IPS-18a (cell line): ENCODE measurements around the gene NLE1.
"Not testable (repeated sequence)": the region's sequence is repeated elsewhere in the genome, so short reads cannot be mapped to it uniquely, and the experiment has no call there.

Experiments used
- H3K27ac ChIP-seq: one replicate; pipeline ENCODE4 v1.5.1; 2013; ENCODE audit warnings: low read length
- H3K27me3 ChIP-seq: one replicate; pipeline ENCODE4 v1.6.1; 2013; ENCODE audit warnings: mild to moderate bottlenecking, low read length; ENCODE audit not compliant: control insufficient read depth, insufficient read depth
- H3K36me3 ChIP-seq: one replicate; pipeline ENCODE4 v1.6.1; 2013; ENCODE audit warnings: low read depth, low read length; ENCODE audit not compliant: control insufficient read depth
- H3K4me1 ChIP-seq: one replicate; pipeline ENCODE4 v1.6.1; 2013; ENCODE audit warnings: low read depth, low read length; ENCODE audit not compliant: control insufficient read depth
- H3K4me3 ChIP-seq: one replicate; pipeline ENCODE4 v1.5.1; 2013; ENCODE audit warnings: low read length
- H3K9ac ChIP-seq: one replicate; pipeline ENCODE4 v1.6.1; 2013; ENCODE audit warnings: mild to moderate bottlenecking, low read length, moderate library complexity
- H3K9me3 ChIP-seq: one replicate; pipeline ENCODE4 v1.6.1; 2013; ENCODE audit warnings: low read depth, low read length; ENCODE audit not compliant: control insufficient read depth

The NLE1 gene

DNA sequence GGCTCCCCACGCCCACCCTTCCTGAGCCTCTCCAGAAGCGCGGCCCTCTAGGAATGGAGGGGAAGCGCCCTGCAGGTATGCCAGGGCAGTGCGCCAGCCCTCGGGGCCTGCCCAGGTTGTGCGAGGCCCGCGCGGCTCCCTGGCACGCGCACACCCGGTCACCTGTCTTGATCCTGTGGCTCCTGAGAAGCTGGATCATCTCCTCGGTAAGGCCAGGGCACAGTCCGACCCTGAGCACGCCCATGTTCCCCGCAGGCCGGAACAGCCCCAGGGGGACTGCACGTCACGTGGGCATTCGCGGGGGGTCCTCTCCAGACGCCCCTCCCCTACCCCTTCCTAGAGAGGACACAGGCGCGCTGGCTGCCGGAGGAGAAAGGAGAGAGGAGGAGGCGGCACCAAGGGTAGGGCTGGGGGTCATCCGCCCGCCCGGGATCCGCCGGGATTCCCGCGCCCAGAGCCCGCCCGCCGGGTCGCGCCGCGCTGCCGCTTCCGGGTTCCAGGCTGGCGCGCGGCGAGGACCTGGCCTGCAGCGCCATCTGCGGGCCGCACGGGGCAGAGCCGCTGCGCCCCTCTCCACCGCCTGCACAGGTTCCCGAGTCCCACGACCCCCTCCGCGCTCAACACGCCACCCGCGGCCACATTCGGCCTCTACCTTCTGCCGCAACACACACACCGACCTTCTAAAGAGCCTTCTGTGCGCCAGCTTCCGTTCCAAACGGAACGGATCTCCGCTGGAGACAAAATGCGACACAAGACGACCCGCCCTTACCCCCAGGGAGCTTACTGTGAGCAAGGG is 22.5 kb downstream of the NLE1 start, which contains the start of gene RAD51D:
Gene RAD51D, minus strand, starts transcription at position 491 of the 796 bp plus-strand sequence. Its CDS starts 247 bp downstream, at position 244.
- no peaks in the 10 kb centered on the region for H3K4me1 ChIP-seq
- H3K27ac ChIP-seq: no peak within 1 kb of the TSS
- H3K4me3 ChIP-seq: peak within 1 kb of the TSS; percentile 89
- no peaks in the 10 kb centered on the region for H3K9me3 ChIP-seq
- H3K9ac ChIP-seq: peak within 1 kb of the TSS; percentile 71
- no peaks in the 10 kb centered on the region for H3K36me3 ChIP-seq
- H3K27me3 ChIP-seq: peaks cover 14% of the 10 kb centered on the region

DNA sequence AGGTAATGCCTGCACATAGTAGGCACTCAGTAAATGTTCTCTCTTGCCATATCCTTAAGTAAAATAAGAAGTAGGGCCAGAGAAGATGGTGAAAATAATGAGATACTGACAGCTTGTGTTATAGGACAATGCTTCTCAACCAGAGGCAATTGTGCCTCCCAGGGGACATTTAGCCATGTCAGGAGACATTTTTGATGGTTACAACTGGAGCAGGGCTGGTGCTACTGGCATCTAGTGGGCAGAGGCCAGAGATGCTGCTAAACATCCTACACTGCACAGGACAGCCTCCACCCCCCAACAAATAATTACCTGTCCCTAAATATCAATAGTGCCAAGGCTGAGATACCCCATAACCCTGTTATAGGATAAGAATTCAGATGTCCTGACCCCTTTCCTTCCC is 24.1 kb downstream of the NLE1 start:
- H3K4me1 ChIP-seq: no peaks in the 10 kb centered on the region
- H3K4me3 ChIP-seq: no peak overlapping the region
- H3K9ac ChIP-seq: no peak overlapping the region
- no peaks in the 10 kb centered on the region for H3K9me3 ChIP-seq
- peaks cover 14% of the 10 kb centered on the region for H3K27me3 ChIP-seq
- no peaks in the 10 kb centered on the region for H3K36me3 ChIP-seq
- H3K27ac ChIP-seq: no peak overlapping the region

DNA sequence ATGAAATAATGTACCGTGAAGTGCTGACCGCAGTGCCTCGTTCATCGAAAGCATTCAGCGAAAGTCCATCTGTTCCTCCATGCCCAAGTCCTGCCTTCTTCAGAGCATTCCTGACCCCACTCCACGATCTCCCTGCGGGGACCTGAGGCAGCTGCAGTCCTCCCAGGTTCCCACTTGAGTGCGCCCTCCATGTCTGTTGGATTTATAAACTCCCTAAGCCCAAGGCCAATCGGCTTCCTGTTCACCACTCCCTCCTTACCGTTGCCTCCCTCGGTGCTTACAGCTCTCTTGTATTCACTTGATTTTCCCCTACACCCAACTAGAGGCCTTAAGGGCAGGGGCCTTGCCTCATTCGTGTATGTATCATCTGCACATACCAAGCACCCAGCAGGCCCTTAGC is 25.3 kb downstream of the NLE1 start:
- Histone ChIP-seq H3K27me3 (peaks cover 14% of the 10 kb centered on the region), H3K9me3 (no peaks in the 10 kb centered on the region), H3K4me3 (no peak overlapping the region), H3K9ac (no peak overlapping the region), H3K4me1 (no peaks in the 10 kb centered on the region), H3K27ac (no peak overlapping the region), H3K36me3 (no peaks in the 10 kb centered on the region)

DNA sequence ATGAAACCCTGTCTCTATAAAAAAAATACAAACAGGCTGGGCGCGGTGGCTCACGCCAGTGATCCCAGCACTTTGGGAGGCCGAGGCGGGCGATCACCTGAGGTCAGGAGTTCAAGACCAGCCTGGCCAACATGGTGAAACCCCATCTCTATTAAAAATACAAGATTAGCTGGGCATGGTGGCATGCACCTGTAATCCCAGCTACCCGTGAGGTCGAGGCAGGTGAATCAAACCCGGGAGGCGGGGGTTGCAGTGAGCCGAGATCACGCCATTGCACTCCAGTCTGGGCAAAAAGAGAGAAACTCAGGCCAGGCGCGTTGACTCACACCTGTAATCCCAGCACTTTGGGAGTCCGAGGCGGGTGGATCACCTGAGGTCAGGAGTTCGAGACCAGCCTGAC is 31.3 kb downstream of the NLE1 start:
- H3K4me3 ChIP-seq, H3K9me3 ChIP-seq, H3K27me3 ChIP-seq, H3K4me1 ChIP-seq, H3K27ac ChIP-seq, H3K36me3 ChIP-seq, H3K9ac ChIP-seq: not testable (repeated sequence)

DNA sequence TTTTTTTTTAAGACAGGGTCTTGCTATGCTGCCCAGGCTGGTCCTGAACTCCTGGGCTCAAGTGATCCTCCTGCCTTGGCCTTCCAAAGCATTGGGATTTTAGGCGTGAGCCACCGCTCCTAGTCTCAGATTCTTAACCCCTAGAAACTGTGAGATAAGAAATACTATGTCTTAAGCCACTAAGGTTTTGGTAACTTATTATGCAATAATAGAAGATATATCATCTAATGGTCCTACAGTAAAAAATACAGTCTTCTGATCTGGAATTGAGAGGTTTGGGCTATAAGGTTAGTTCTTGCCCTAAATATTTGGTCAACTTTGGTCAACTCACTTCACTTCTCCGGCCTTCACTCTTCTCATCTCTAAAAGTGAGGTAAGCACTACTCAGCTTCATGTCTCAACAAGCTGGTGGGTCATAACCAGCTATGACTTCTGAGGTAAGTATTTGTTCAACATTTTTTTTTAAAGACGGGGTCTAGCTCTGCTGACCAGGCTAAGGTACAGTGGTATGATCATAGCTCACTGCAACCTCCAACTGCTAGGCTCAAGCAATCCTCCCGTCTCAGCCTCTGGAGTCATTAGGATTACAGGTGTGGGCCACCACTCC is 37.2 kb downstream of the NLE1 start:
- H3K27ac ChIP-seq: no peak overlapping the region
- peaks cover 13% of the 10 kb centered on the region for H3K36me3 ChIP-seq
- H3K27me3 ChIP-seq: no peaks in the 10 kb centered on the region
- H3K9me3 ChIP-seq: no peaks in the 10 kb centered on the region
- no peak overlapping the region for H3K9ac ChIP-seq
- H3K4me1 ChIP-seq: no peaks in the 10 kb centered on the region
- no peak overlapping the region for H3K4me3 ChIP-seq

DNA sequence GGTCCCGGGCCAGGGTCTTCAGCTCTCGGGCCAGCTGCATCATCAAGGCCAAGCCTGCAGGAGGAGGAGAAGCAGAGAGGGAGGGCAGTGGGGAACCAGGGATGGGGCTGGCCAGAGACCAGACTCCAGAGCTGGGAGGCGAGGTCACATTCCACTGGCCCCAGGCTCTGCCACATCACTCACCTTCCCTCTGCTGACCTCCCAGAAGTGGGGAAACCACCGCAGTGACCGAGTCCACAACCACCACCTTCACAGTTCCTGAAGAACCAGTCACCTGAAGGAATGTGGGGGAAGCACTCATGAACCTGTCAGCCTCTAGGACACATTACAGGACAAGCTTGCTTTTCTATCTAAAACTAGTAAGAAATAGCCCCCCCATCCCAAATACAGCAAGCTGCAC is 38.8 kb downstream of the NLE1 start:
- Histone ChIP-seq H3K27me3 (no peaks in the 10 kb centered on the region), H3K9ac (no peak overlapping the region), H3K36me3 (peaks cover 20% of the 10 kb centered on the region), H3K4me1 (no peaks in the 10 kb centered on the region), H3K4me3 (no peak overlapping the region), H3K27ac (no peak overlapping the region), H3K9me3 (no peaks in the 10 kb centered on the region)

DNA sequence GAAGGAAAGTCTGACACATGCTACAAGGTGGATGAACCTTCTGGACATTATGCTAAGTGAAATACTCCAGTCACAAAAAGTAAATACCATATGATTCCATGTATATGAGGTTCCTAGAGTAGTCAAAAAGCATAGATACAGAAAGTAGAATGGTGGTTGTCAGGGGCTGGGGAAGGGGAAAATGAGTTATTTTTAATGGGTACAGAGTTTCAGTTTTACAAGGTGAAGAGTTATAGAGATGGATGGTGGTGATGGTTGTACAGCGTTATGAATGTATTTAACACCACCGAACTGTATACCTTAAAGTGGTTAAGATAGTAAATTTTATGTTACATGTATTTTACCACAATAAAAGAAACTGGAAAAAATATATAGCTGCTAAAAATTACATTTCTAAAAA is 40.4 kb downstream of the NLE1 start:
- H3K36me3 ChIP-seq: peaks cover 20% of the 10 kb centered on the region

DNA sequence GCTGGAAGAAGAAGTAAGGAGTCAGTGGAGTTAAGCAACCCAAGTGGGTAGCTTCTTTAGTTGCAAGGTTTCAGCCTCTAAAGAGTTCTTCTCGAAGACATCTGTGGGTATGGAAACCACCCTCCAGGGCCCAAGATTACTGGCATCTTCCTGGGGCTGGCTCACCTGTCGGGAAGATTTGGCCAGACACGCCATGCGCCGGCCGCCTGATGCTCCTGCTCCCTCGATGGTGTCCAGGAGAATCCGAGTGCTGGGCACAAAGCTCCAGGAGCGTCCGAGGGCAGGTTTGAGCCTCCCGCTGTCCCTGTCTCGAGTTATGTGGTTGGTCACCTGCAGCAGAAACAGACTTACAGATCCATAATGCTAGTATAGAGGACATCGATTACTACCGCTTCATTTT is 41.1 kb downstream of the NLE1 start:
- Histone ChIP-seq H3K9ac (no peak overlapping the region), H3K27me3 (no peaks in the 10 kb centered on the region), H3K36me3 (peaks cover 16% of the 10 kb centered on the region), H3K27ac (no peak overlapping the region), H3K4me1 (no peaks in the 10 kb centered on the region), H3K9me3 (no peaks in the 10 kb centered on the region), H3K4me3 (no peak overlapping the region)

More for the DNA sequence above, 40.4 kb downstream of the NLE1 start:
- no peaks in the 10 kb centered on the region for H3K9me3 ChIP-seq
- no peak overlapping the region for H3K9ac ChIP-seq
- H3K27me3 ChIP-seq: no peaks in the 10 kb centered on the region
- no peak overlapping the region for H3K4me3 ChIP-seq
- no peak overlapping the region for H3K27ac ChIP-seq
- H3K4me1 ChIP-seq: no peaks in the 10 kb centered on the region

DNA sequence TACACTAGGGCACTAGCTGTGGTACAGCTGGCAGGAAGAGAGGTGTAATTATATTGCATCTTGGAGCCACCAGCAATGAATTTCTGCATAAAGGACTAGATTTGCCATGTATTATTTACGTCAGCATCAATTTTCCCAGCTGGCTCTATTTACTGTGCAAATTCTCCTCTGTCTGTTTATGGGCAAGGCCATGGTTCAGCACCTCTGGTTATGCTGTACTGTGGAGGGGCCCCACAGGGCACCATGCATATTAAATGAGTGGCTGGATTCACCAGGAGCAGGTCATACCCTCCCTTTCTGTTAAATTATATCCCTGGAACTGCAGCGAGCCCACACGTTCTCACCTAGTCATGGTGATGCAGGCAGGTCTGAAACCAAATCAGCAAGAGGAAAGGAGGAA is 42.2 kb downstream of the NLE1 start:
- no peaks in the 10 kb centered on the region for H3K9me3 ChIP-seq
- H3K36me3 ChIP-seq: peaks cover 15% of the 10 kb centered on the region
- no peaks in the 10 kb centered on the region for H3K4me1 ChIP-seq
- no peak overlapping the region for H3K9ac ChIP-seq
- no peak overlapping the region for H3K27ac ChIP-seq
- no peaks in the 10 kb centered on the region for H3K27me3 ChIP-seq
- no peak overlapping the region for H3K4me3 ChIP-seq

DNA sequence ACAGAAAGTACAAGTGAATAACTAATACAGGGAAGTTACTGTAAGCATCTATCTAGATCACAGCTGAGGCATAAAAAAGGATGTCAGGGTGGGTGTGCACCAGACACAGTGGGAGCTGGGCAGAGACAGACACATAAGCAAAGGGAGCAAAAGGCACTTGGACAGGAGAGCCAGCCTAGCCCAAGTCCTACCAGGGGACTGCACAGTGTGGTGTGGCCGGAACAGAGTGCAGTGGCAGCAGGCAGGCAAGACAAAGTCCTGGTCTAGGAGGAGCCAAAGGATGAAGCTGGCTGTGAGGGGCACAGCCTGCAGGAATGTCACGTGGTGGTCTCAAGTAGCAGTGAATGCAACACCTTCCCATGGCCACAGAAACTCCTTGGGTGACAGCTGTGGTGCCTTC is 44.3 kb downstream of the NLE1 start:
- Histone ChIP-seq H3K36me3 (peaks cover 15% of the 10 kb centered on the region), H3K27ac (no peak overlapping the region), H3K4me3 (no peak overlapping the region), H3K9ac (no peak overlapping the region), H3K27me3 (no peaks in the 10 kb centered on the region), H3K4me1 (no peaks in the 10 kb centered on the region), H3K9me3 (no peaks in the 10 kb centered on the region)

DNA sequence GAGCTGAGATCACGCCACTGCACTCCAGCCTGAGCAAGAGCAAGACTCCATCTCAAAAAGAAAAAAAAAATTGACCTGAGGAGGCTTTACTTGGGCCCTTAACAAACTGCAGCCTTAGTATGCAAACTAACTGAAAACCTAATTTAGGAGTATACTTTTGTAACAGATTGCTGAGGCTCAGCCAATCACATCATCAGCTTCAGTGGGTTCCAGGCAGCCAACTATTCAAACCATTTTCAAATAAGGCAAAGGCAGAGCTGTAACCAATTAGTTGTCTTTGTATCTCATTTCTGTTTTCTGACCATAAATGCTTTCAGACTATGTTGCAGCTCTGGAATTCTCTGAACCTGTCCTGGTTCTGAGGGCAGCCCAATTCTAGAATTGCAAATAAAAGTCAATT is 46.4 kb downstream of the NLE1 start:
- Histone ChIP-seq H3K4me1 (no peaks in the 10 kb centered on the region), H3K36me3 (peaks cover 11% of the 10 kb centered on the region), H3K27me3 (no peaks in the 10 kb centered on the region), H3K9me3 (no peaks in the 10 kb centered on the region), H3K4me3 (no peak overlapping the region), H3K9ac (no peak overlapping the region), H3K27ac (no peak overlapping the region)

DNA sequence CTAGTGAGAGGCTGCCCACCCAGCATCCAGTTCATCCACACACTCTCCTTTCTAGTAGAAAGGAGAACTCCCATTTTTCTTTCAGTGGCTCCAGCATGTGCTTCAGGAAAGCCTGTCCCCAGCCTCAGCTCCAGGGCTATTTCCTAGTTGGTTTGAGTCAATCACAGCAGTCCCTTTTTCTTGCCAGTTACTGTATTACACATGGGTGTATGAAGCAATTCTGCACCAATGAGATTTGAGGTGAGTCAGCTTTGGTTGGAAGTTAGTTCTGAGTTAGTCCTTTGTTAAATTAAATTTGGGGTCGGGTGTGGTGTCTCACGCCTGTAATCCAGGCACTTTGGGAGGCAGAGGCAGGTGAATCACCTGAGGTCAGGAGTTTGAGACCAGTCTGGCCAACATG is 47.2 kb downstream of the NLE1 start:
- Histone ChIP-seq H3K36me3 (peaks cover 7% of the 10 kb centered on the region), H3K9me3 (no peaks in the 10 kb centered on the region), H3K4me1 (no peaks in the 10 kb centered on the region), H3K9ac (no peak overlapping the region), H3K4me3 (no peak overlapping the region), H3K27ac (no peak overlapping the region), H3K27me3 (no peaks in the 10 kb centered on the region)
